ENCODE measurements around the gene PPP6C.
"Not testable (repeated sequence)": the region's sequence is repeated elsewhere in the genome, so short reads cannot be mapped to it uniquely, and the experiment has no call there.

DNA sequence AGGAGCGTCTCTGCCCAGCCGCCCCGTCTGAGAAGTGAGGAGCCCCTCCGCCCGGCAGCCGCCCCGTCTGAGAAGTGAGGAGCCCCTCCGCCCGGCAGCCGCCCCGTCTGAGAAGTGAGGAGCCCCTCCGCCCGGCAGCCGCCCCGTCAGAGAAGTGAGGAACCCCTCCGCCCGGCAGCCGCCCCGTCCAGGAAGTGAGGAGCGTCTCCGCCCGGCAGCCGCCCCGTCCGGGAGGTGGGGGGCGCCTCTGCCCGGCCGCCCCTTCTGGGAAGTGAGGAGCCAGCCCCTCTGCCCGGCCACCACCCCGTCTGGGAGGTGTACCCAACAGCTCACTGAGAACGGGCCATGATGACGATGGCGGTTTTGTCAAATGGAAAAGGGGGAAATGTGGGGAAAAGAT is 81.1 kb downstream of the PPP6C start:
- TF ChIP-seq, protein P1, sequence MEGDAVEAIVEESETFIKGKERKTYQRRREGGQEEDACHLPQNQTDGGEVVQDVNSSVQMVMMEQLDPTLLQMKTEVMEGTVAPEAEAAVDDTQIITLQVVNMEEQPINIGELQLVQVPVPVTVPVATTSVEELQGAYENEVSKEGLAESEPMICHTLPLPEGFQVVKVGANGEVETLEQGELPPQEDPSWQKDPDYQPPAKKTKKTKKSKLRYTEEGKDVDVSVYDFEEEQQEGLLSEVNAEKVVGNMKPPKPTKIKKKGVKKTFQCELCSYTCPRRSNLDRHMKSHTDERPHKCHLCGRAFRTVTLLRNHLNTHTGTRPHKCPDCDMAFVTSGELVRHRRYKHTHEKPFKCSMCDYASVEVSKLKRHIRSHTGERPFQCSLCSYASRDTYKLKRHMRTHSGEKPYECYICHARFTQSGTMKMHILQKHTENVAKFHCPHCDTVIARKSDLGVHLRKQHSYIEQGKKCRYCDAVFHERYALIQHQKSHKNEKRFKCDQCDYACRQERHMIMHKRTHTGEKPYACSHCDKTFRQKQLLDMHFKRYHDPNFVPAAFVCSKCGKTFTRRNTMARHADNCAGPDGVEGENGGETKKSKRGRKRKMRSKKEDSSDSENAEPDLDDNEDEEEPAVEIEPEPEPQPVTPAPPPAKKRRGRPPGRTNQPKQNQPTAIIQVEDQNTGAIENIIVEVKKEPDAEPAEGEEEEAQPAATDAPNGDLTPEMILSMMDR (IDR thresholded peaks at IDR 0.05; ENCODE audit: extremely low read depth in 1 of 2, insufficient read depth in 1 of 2, low read depth in 1 of 2, low read length in 2 of 2): not testable (repeated sequence)
- TF ChIP-seq MYC (IDR thresholded peaks at IDR 0.05; ENCODE audit: low read depth, low read length): not testable (repeated sequence)
